ENCODE data around the gene IGFL3.
"Not testable (repeated sequence)": the region's sequence is repeated elsewhere in the genome, so short reads cannot be mapped to it uniquely, and the experiment has no call there.

Gene IGFL3

DNA sequence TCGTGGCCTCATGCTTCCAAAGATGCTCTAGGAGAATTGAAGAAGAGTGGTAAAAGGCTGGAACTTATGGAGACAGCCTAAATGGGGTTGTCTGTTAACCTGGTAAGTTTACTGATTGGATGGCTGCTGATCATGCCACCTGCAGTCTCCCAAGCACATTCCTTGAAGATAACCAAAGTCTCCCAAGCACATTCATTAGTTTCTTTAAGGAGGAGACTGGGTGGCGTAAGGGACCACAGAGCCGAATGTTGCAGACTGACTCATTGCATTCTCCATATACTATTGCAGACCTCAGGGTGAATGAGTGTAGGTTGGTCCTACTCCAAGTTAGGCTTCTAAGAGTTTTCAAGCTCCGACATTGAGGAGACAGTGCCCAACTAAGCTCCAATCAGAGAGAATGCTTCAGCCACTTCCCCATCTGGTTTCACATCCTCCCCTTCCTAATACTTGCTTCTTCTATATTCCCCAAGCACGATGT lies at the start of gene IGFL3:
TSS of gene IGFL3 (minus strand) at position 51 of the 478 bp plus-strand sequence. CDS start at position 12, 39 bp downstream.
- DNase-seq (ENCODE audit: low read depth, low spot score) = no peak

GRCh38 chr19:46173886-46174480 lies 49.5 kb upstream of the IGFL3 start:
- DNase-seq (ENCODE audit: low read depth, low spot score) = no peak

- DNase-seq (ENCODE audit: low read depth, low spot score) = no peak
Observed at GRCh38 chr19:46162731-46163130, 38.2 kb upstream of the IGFL3 start.

DNA sequence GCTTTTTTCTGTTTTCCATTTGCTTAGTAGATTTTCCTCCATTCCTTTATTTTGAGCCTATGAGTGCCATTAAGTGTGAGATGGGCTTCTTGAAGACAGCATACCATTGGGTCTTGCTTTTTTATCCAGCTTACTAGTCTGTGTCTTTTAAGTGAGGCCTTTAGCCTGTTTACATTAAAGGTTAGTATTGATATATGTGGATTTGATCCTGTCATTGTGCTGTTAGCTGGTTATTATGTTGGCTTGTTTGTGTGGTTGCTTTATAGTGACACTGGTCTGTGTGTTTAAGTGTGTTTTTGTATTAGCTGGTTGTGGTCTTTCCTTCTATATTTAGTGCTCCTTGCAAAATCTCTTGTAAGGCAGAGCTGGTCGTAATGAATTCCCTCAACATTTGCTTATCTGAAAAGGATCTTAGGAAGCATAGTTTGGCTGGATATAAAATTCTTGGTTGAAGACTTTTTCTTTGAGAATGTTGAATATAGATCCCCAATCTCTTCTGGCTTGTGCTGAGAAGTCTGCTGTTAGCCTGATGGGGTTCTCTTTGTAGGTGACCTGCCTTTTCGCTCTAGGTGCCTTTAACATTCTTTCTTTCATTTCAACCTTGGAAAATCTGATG lies 37.3 kb upstream of the IGFL3 start:
- not testable (repeated sequence) for DNase-seq (ENCODE audit: low read depth, low spot score)

DNA sequence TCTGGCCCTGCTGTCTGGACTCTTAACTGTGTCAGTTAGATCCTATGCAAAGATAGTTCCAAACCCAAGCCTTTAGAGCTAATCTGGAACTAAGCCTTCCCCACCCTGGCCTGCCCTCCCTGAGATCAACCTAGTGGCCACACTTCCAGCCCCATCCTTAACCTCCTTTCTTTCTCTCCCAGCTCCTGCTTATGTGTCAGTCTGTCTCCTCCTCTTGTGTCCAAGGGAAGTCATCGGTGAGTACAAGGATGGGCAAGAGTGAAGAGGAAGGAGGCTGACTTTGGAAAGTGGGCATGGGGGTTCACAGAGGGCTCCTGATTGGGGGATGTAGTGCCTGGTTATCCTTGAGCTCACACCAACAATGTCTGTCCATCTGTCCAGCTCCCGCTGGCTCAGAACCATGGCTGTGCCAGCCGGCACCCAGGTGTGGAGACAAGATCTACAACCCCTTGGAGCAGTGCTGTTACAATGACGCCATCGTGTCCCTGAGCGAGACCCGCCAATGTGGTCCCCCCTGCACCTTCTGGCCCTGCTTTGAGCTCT lies 35.8 kb upstream of the IGFL3 start:
- DNase-seq (ENCODE audit: low read depth, low spot score) = no peak

DNA sequence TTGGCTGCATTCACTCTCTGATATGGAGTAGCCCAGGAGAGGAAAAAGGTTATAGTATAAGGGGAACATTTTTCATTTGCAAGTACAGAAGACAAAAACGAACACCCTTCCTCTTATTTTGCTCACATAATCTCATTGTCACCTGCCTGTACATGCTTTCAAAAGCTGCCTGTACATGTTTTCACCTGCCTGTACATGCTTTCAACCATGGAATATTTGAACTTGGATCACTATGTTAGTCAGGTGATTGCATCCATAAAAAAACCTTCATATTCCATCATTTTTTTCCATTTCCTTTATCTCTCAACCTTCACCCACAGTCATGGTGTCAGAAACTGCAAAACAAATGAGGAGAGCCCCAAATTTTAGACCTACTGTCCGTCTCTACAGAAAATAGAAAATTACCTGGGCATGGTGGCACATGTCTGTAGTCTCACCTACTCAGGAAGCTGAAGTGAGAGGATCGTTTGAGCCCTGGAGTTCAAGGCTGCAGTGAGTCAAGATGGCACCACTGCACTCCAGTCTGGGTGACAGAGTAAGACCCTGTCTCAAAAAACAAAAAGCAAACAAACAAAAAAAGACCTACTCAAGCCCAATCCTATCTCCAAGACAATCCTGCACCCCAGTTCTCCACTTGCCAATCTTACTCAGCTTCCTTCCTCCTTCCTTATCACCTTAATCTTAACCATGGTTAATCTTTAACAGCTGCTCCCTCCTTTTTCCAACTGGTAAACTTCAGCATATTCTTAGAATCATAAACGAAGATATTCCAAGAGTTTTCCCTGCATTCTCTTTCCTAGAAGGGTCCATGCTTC lies 35.1 kb upstream of the IGFL3 start:
- no peak for DNase-seq (ENCODE audit: low read depth, low spot score)

GRCh38 chr19:46155237-46155636 lies 30.7 kb upstream of the IGFL3 start:
- no peak for DNase-seq (ENCODE audit: low read depth, low spot score)

DNA sequence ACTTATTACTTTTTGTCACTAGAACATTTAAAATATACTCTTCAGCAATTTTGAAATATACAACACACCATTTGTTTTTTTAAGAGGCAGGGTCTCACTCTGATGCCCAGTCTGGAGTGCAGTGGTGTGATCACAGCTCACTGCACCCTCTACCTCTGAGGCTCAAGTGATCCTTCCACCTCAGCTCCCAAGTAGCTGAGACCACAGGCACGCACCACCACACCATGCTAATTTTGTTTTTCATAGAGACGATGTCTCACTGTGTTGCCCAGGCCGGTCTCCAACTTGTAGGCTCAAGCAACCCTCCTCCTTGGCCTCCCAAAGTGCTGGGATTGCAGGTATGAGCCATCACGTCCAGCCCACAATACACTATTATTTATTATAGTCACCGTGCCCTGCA lies 26.1 kb upstream of the IGFL3 start:
- DNase-seq (ENCODE audit: low read depth, low spot score) = no peak

DNA sequence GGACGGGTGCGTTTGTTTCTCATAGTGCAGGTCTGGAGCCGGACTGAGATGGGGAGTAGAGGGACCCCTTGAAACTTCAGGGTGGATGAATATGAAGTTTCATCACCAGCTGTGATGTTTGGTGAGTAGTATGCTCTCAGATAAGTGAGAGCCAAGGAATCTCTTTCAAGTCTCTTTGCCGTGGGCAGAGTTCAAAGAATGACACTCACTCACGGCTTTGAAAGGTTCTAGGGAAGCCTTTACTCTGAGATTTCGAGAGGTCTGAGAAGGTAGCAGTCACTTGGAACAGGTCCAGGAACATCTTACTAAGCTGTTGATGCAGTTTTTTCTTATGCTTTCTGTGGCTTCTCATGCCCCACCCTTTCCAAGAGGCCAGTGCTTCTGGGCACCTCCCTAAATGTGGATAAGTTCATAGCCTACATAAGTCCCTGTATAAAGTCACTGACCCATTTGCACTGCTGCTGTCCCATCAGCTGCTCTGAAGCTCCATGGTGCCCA lies 23.4 kb upstream of the IGFL3 start, which contains the start of gene IGFL2:
TSS of gene IGFL2 (plus strand) at position 448 of the 498 bp plus-strand sequence. CDS start at position 489, 41 bp downstream.
- DNase-seq (ENCODE audit: low read depth, low spot score) = no peak

GRCh38 chr19:46147166-46147740 lies 22.8 kb upstream of the IGFL3 start:
- no peak for DNase-seq (ENCODE audit: low read depth, low spot score)

DNA sequence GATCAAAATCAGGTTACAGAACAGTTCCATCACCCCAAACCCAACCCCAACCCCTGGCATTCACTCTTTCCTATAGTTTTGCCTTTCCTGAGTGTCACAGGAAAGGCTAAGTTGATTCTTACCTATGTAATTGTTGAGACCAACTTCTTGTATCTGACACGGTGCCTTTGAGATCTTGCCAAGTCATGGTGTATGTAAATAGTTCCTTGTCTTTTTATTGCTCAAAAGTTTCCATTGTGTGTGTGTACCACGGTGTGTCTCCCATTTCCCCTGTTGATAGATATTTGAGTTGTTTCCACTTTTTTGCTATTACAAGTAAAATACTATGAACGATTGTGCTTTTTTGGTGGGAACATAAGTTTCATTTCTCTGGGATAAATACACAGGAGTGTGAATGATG lies 20.3 kb upstream of the IGFL3 start:
- DNase-seq (ENCODE audit: low read depth, low spot score) = no peak

DNA sequence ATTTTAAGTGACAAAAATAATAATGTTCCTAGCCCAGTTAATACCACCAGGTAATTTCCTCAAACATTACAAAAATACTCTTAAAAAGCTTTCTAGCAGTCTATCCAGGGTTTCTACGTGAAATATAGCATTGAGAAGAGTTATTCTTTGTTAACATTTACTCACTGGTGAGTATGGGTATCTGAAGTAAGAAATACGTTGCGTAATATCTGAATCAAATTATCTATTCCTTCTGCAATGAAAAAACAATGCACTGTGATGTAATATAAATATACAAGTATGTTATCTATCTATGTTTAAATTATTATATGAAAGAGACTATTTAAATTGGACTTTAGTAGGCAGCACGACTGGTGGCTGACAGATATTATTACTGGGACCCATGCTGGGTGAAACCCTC lies 17.8 kb upstream of the IGFL3 start:
- DNase-seq (ENCODE audit: low read depth, low spot score) = no peak

GRCh38 chr19:46141421-46141820 lies 16.9 kb upstream of the IGFL3 start:
- no peak for DNase-seq (ENCODE audit: low read depth, low spot score)

DNA sequence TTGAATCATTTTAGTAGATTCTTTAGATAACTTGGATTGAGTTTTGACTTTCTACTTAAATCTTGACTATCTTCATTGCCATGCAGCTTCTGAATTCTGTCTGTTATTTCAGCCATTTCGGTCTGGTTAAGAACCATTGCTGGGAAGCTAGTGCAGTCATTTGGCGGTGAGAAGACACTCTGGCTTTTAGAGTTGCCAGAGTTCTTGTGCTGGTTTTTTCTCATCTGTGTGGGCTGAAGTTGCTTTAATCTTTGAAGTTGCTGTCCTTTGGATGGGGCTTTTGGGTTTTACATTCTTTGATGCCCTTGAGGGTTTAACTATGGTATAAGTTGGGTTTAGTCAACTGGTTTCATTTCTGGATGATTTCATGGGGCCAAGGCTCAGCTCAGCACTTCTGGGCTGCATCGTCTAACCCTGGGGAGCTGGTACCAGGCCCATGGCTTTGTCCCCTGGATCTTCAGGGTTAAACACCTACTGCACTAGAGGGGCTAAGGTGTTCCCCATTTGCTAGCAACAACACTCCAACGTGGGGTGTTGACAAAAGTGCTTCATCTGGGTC lies 13.5 kb upstream of the IGFL3 start:
- no peak for DNase-seq (ENCODE audit: low read depth, low spot score)

GRCh38 chr19:46134527-46134926 lies 10.0 kb upstream of the IGFL3 start:
- no peak for DNase-seq (ENCODE audit: low read depth, low spot score)

GRCh38 chr19:46133777-46134241 lies 9.3 kb upstream of the IGFL3 start:
- DNase-seq (ENCODE audit: low read depth, low spot score) = no peak

- no peak for DNase-seq (ENCODE audit: low read depth, low spot score)
Observed at GRCh38 chr19:46133101-46133627, 8.7 kb upstream of the IGFL3 start.

DNA sequence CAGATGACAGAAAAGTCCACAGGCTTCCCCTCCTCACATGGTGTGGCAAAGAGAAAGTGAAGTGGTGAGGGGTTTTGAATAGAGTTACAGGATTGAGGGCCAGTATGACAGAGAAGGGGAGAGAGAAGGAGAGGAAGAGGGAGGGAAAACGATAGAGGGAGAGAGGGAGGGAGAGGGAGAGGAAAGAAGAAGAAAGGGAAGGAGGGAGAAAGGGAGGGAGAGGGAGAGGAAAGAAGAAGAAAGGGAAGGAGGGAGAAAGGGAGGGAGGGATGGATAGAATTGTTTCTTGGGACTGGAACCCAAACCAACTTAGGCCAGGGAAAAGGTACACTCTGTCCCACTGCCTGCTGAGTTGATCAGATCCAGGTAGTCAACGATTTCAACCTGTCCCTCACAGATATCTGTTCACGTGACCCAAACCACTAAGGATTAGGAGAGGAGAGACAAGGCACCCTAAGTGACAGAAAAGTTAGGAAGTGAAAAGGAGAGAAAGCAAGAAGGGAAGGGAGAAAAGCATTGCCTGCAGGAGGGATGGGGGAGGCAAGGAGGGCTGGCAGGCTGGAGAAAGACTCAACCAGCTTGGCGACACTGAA lies 8.1 kb upstream of the IGFL3 start:
- no peak for DNase-seq (ENCODE audit: low read depth, low spot score)

DNA sequence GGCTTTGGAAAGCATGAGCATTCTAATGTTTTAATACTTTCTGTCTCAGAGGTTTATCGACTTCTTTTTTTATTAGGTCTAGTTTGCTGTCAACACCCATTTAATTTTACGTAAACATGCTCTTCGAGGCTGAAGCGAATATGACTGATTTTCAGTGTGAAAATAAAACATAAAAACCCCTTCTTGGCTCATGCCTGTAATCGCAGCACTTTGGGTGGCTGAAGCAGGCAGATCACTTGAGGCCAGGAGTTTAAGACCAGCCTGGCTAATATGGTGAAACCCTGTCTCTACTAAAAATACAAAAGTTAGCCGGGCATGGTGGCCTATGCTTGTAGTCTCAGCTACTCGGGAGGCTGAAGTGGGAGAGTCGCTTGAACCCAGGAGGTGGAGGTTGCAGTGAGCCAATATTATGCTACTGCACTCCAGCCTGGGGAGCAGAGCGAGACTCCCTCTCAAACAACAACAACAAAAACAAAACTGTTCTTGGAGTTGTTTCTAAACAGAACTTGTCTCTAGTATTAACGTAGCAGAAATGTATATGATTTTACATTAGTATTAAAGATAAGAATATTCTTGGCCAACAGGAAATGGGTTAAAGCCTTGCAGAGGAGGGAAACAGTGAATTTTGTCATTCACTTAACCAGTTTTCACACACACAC lies 7.1 kb upstream of the IGFL3 start:
- DNase-seq (ENCODE audit: low read depth, low spot score) = no peak

GRCh38 chr19:46126086-46126580 lies 1.6 kb upstream of the IGFL3 start:
- DNase-seq (ENCODE audit: low read depth, low spot score) = no peak
